Measurements from ENCODE around the gene TYW5.

TYW5 gene

GRCh38 chr2:199929262-199929661 is 26.0 kb downstream of the TYW5 start:
- no peak overlapping the region for H3K27ac ChIP-seq (ENCODE audit: low read depth, low read length)
- H3K4me3 ChIP-seq (ENCODE audit: insufficient read depth, low read length, poor library complexity, severe bottlenecking): no peak overlapping the region
- no peak for TF ChIP-seq EZH2phosphoT487 (conservative IDR thresholded peaks at IDR 0.05; ENCODE audit: low read length)
- TF ChIP-seq CTCF (IDR thresholded peaks at IDR 0.05; ENCODE audit: insufficient read depth, low read length, poor library complexity, severe bottlenecking): no peak
- H4K20me1 ChIP-seq (ENCODE audit: low read depth, low read length): peaks cover 12% of the 10 kb centered on the region; the same call in 1 of the 2 replicates
- no peak overlapping the region for H3K4me2 ChIP-seq (ENCODE audit: low read depth, low read length, poor library complexity, severe bottlenecking)
- H3K27me3 ChIP-seq (ENCODE audit: low read length): no peaks in the 10 kb centered on the region
- peaks cover 38% of the 10 kb centered on the region for H3F3A ChIP-seq (ENCODE audit: insufficient read depth)
- no peaks in the 10 kb centered on the region for H3K9me3 ChIP-seq (ENCODE audit: insufficient read depth, low read length)
- no peaks in the 10 kb centered on the region for H3K9me2 ChIP-seq (replicated peaks; ENCODE audit: insufficient read depth, low read length)
- H3K79me2 ChIP-seq (ENCODE audit: insufficient read depth, low read length): peaks cover 16% of the 10 kb centered on the region
- H2AFZ ChIP-seq (ENCODE audit: low read depth, low read length, severe bottlenecking): no peak overlapping the region
- peaks cover 45% of the 10 kb centered on the region; the same call in 1 of the 2 replicates for H3K36me3 ChIP-seq (ENCODE audit: low read length)
- H3K9ac ChIP-seq (ENCODE audit: low read length): no peak overlapping the region

GRCh38 chr2:199928626-199929025 is 26.7 kb downstream of the TYW5 start:
- H3K9me3 ChIP-seq (ENCODE audit: insufficient read depth, low read length): no peaks in the 10 kb centered on the region
- H3K4me2 ChIP-seq (ENCODE audit: low read depth, low read length, poor library complexity, severe bottlenecking): no peak overlapping the region
- no peaks in the 10 kb centered on the region for H3K9me2 ChIP-seq (replicated peaks; ENCODE audit: insufficient read depth, low read length)
- no peak for TF ChIP-seq EZH2phosphoT487 (conservative IDR thresholded peaks at IDR 0.05; ENCODE audit: low read length)
- TF ChIP-seq CTCF (IDR thresholded peaks at IDR 0.05; ENCODE audit: insufficient read depth, low read length, poor library complexity, severe bottlenecking): no peak
- H3F3A ChIP-seq (ENCODE audit: insufficient read depth): peaks cover 38% of the 10 kb centered on the region
- H3K27me3 ChIP-seq (ENCODE audit: low read length): no peaks in the 10 kb centered on the region
- H3K79me2 ChIP-seq (ENCODE audit: insufficient read depth, low read length): peaks cover 23% of the 10 kb centered on the region
- H4K20me1 ChIP-seq (ENCODE audit: low read depth, low read length): peaks cover 12% of the 10 kb centered on the region; the same call in 1 of the 2 replicates
- no peak overlapping the region for H3K27ac ChIP-seq (ENCODE audit: low read depth, low read length)
- H3K36me3 ChIP-seq (ENCODE audit: low read length): peaks cover 40% of the 10 kb centered on the region; the same call in 1 of the 2 replicates
- no peak overlapping the region for H2AFZ ChIP-seq (ENCODE audit: low read depth, low read length, severe bottlenecking)
- H3K4me3 ChIP-seq (ENCODE audit: insufficient read depth, low read length, poor library complexity, severe bottlenecking): no peak overlapping the region
- no peak overlapping the region for H3K9ac ChIP-seq (ENCODE audit: low read length)

- Histone ChIP-seq H4K20me1 (ENCODE audit: low read depth, low read length) (peaks cover 12% of the 10 kb centered on the region; the same call in 1 of the 2 replicates), H3K27me3 (ENCODE audit: low read length) (no peaks in the 10 kb centered on the region), H2AFZ (ENCODE audit: low read depth, low read length, severe bottlenecking) (no peak overlapping the region), H3K27ac (ENCODE audit: low read depth, low read length) (no peak overlapping the region), H3K9me3 (ENCODE audit: insufficient read depth, low read length) (no peaks in the 10 kb centered on the region), H3K9me2 (replicated peaks; ENCODE audit: insufficient read depth, low read length) (no peaks in the 10 kb centered on the region), H3K9ac (ENCODE audit: low read length) (no peak overlapping the region), H3F3A (ENCODE audit: insufficient read depth) (peaks cover 38% of the 10 kb centered on the region), H3K4me2 (ENCODE audit: low read depth, low read length, poor library complexity, severe bottlenecking) (no peak overlapping the region), H3K4me3 (ENCODE audit: insufficient read depth, low read length, poor library complexity, severe bottlenecking) (no peak overlapping the region), H3K79me2 (ENCODE audit: insufficient read depth, low read length) (peaks cover 27% of the 10 kb centered on the region), H3K36me3 (ENCODE audit: low read length) (peaks cover 40% of the 10 kb centered on the region; the same call in 1 of the 2 replicates)
- TF ChIP-seq CTCF (IDR thresholded peaks at IDR 0.05; ENCODE audit: insufficient read depth, low read length, poor library complexity, severe bottlenecking) (no peak), EZH2phosphoT487 (conservative IDR thresholded peaks at IDR 0.05; ENCODE audit: low read length) (no peak)
Observed at GRCh38 chr2:199928226-199928625, 27.1 kb downstream of the TYW5 start.

All from SU-DHL-6 (cell line).